H1 (cell line): Measurements from ENCODE around the gene LPAR3. TPM values are rescaled to one million over a fixed set of nuclear protein-coding genes. Genes with fewer than 3 reads are reported as not detected.

Experiments used
- CTCF ChIA-PET: fragments of 300-600 bp; sonication (Branson Sonifier 250); formaldehyde crosslinking; loops from one replicate; lab custom pipeline; 2021; ENCODE audit not compliant: partially characterized antibody; lab: Charles Lee
- POLR2A ChIA-PET: fragments of 300-600 bp; sonication (Branson Sonifier 250); formaldehyde crosslinking; loops from one replicate; lab custom pipeline; 2021; ENCODE audit warnings: inconsistent platforms; ENCODE audit not compliant: partially characterized antibody; lab: Charles Lee
- DNase-seq, 2 experiments: peaks; one replicate each; pipeline versions ENCODE4 v3.0.0 to v3.0.0-alpha.2; 2010 to 2022; ENCODE audit warnings: low spot score in 2 of 2, low read depth in 1 of 2, mixed read lengths in 1 of 2
- FAIRE-seq: peaks from 2 replicates; lab custom pipeline; 2011; peaks lifted over from hg19 to GRCh38; lab: Jason Lieb, UNC
- H2AFZ ChIP-seq: 2 replicates; pipeline ENCODE4 v1.8.1; 2012; ENCODE audit warnings: low read length, inconsistent platforms
- H2AK5ac ChIP-seq: 2 replicates; pipeline ENCODE4 v1.6.1; 2013; ENCODE audit warnings: low read depth, low read length
- H2BK120ac ChIP-seq: replicated peaks from 2 replicates; pipeline ENCODE3; 2013; ENCODE audit warnings: low read depth, low read length, inconsistent platforms
- H2BK12ac ChIP-seq: 2 replicates; pipeline ENCODE4 v1.6.1; 2013; ENCODE audit warnings: low read depth, low read length
- H2BK15ac ChIP-seq: 2 replicates; pipeline ENCODE4 v1.6.1; 2013; ENCODE audit warnings: low read length
- H2BK20ac ChIP-seq: 2 replicates; pipeline ENCODE4 v1.6.1; 2013; ENCODE audit warnings: low read length
- H2BK5ac ChIP-seq: 2 replicates; pipeline ENCODE4 v1.6.1; 2013; ENCODE audit warnings: low read depth, low read length
- H3K14ac ChIP-seq: 2 replicates; pipeline ENCODE4 v1.6.1; 2013; ENCODE audit warnings: inconsistent platforms; ENCODE audit not compliant: insufficient read length
- H3K18ac ChIP-seq: 2 replicates; pipeline ENCODE4 v1.6.1; 2013; ENCODE audit warnings: low read length; ENCODE audit errors: extremely low read depth
- H3K23ac ChIP-seq: 2 replicates; pipeline ENCODE4 v1.6.1; 2013; ENCODE audit warnings: inconsistent platforms; ENCODE audit not compliant: insufficient read length
- H3K23me2 ChIP-seq: 2 replicates; pipeline ENCODE4 v1.6.1; 2013; ENCODE audit warnings: low read depth, low read length
- H3K27ac ChIP-seq: 2 replicates; pipeline ENCODE4 v1.6.1; 2011; ENCODE audit warnings: low read depth, low read length, inconsistent platforms
- H3K27me3 ChIP-seq, 4 experiments: replicated peaks in 1 of 4; 1 replicate in 1 of 4; 2 replicates in 3 of 4; pipeline versions ENCODE4 v1.6.1 to v1.8.1; 2011 to 2013; ENCODE audit warnings: low read length in 3 of 4, mild to moderate bottlenecking in 3 of 4, inconsistent platforms in 2 of 4, mixed read lengths in 2 of 4, moderate library complexity in 1 of 4; ENCODE audit not compliant: control insufficient read depth in 3 of 4, insufficient read depth in 3 of 4; ENCODE audit errors: extremely low read depth in 1 of 4
- H3K36me3 ChIP-seq, 4 experiments: 2 replicates each; pipeline versions ENCODE4 v1.6.1 to v1.8.1; 2011 to 2013; ENCODE audit warnings: mild to moderate bottlenecking in 4 of 4, low read length in 3 of 4, moderate library complexity in 2 of 4, control low read depth in 1 of 4, inconsistent platforms in 1 of 4; ENCODE audit not compliant: insufficient read depth in 4 of 4, control insufficient read depth in 2 of 4
- H3K4ac ChIP-seq: replicated peaks from 2 replicates; pipeline ENCODE3; 2013; ENCODE audit warnings: low read length, low read depth, mixed read lengths, inconsistent platforms; ENCODE audit not compliant: insufficient read length
- H3K4me1 ChIP-seq, 4 experiments: replicated peaks in 1 of 4; 1 replicate in 1 of 4; 2 replicates in 3 of 4; pipeline versions ENCODE4 v1.6.1 to v1.8.1; 2011 to 2013; ENCODE audit warnings: low read length in 3 of 4, inconsistent platforms in 2 of 4, mixed read lengths in 1 of 4; ENCODE audit not compliant: insufficient read depth in 4 of 4, control insufficient read depth in 3 of 4
- H3K4me2 ChIP-seq, 2 experiments: 2 replicates each; pipeline versions ENCODE4 v1.6.1 to v1.8.1; 2011 to 2013; ENCODE audit warnings: low read depth in 2 of 2, low read length in 2 of 2, control low read depth in 1 of 2, inconsistent platforms in 1 of 2, mild to moderate bottlenecking in 1 of 2; ENCODE audit not compliant: insufficient read depth in 1 of 2
- H3K4me3 ChIP-seq, 4 experiments: fragments of 200-600, 300-600 bp in 1 of 4; sonication (generic), shearing (Covaris generic), sonication (Bioruptor Twin) in 1 of 4; 2 replicates each; pipeline versions ENCODE4 v1.5.1 to v1.8.1; 2011 to 2016; ENCODE audit warnings: low read length in 4 of 4, low read depth in 3 of 4, control low read depth in 2 of 4, inconsistent platforms in 2 of 4, mild to moderate bottlenecking in 2 of 4, mixed read lengths in 1 of 4, moderate library complexity in 1 of 4; ENCODE audit not compliant: insufficient read depth in 2 of 4; ENCODE audit errors: extremely low read depth in 1 of 4
- H3K56ac ChIP-seq: replicated peaks from 2 replicates; pipeline ENCODE3; 2013; ENCODE audit warnings: low read depth, mild to moderate bottlenecking, mixed read lengths, low read length, inconsistent platforms; ENCODE audit not compliant: insufficient read length
- H3K79me1 ChIP-seq: 2 replicates; pipeline ENCODE4 v1.6.1; 2013; ENCODE audit warnings: low read depth, low read length, control low read depth
- H3K79me2 ChIP-seq, 2 experiments: 2 replicates each; pipeline versions ENCODE4 v1.6.1 to v1.8.1; 2012 to 2013; ENCODE audit warnings: low read length in 2 of 2, mild to moderate bottlenecking in 2 of 2, inconsistent platforms in 1 of 2; ENCODE audit not compliant: insufficient read depth in 2 of 2, control insufficient read depth in 1 of 2
- H3K9ac ChIP-seq, 4 experiments: replicated peaks in 1 of 4; 1 replicate in 1 of 4; 2 replicates in 3 of 4; pipeline versions ENCODE4 v1.6.1 to v1.8.1; 2011 to 2013; ENCODE audit warnings: low read depth in 3 of 4, low read length in 3 of 4, control low read depth in 2 of 4, mild to moderate bottlenecking in 2 of 4, moderate library complexity in 2 of 4, inconsistent platforms in 1 of 4; ENCODE audit errors: extremely low read depth in 1 of 4
- H3K9me3 ChIP-seq, 2 experiments: 2 replicates each; pipeline versions ENCODE4 v1.6.1 to v1.8.1; 2012 to 2013; ENCODE audit warnings: mild to moderate bottlenecking in 2 of 2, moderate library complexity in 2 of 2, control low read depth in 1 of 2, inconsistent platforms in 1 of 2, low read depth in 1 of 2, low read length in 1 of 2, mixed read lengths in 1 of 2; ENCODE audit not compliant: insufficient read depth in 2 of 2
- H4K20me1 ChIP-seq, 2 experiments: replicated peaks in 1 of 2; 2 replicates each; pipeline versions ENCODE3 to v1.8.1; 2011 to 2013; ENCODE audit warnings: inconsistent platforms in 2 of 2, low read length in 2 of 2, mild to moderate bottlenecking in 1 of 2; ENCODE audit not compliant: insufficient read depth in 2 of 2, control insufficient read depth in 1 of 2
- H4K5ac ChIP-seq: 2 replicates; pipeline ENCODE4 v1.6.1; 2013; ENCODE audit warnings: low read length, low read depth, mixed read lengths, inconsistent platforms; ENCODE audit not compliant: insufficient read length
- H4K8ac ChIP-seq: 2 replicates; pipeline ENCODE4 v1.8.0; 2013; ENCODE audit warnings: mild to moderate bottlenecking, moderate library complexity, low read length, inconsistent platforms; ENCODE audit not compliant: insufficient read depth; ENCODE audit errors: extremely low read depth
- H4K91ac ChIP-seq: replicated peaks from 2 replicates; pipeline ENCODE3; 2013; ENCODE audit warnings: low read length, mixed read lengths, inconsistent platforms; ENCODE audit not compliant: insufficient read length
- ASH2L ChIP-seq: fragments of 200-600, 300-600 bp; sonication (generic); IDR thresholded peaks from one replicate; pipeline ENCODE4 v1.7.1; 2017; ENCODE audit warnings: low read length
- BCL11A ChIP-seq, 2 experiments: IDR thresholded peaks; one replicate each; pipeline ENCODE4 v1.6.1; 2011; ENCODE audit warnings: low read depth in 2 of 2, low read length in 2 of 2, mild to moderate bottlenecking in 2 of 2
- BRCA1 ChIP-seq: IDR thresholded peaks from 2 replicates; pipeline ENCODE4 v1.6.1; 2012; ENCODE audit warnings: low read depth, low read length, improper control_type of control experiment
- E2F6 ChIP-seq: IDR thresholded peaks from 2 replicates; pipeline ENCODE4 v1.6.1; 2012; ENCODE audit warnings: inconsistent platforms
- EGR1 ChIP-seq: IDR thresholded peaks from 2 replicates; pipeline ENCODE4 v1.6.1; 2011; ENCODE audit warnings: low read depth, low read length, borderline replicate concordance
- GABPA ChIP-seq: IDR thresholded peaks from 2 replicates; pipeline ENCODE4 v1.6.1; 2011; ENCODE audit warnings: mild to moderate bottlenecking, low read length, moderate library complexity, borderline replicate concordance; ENCODE audit not compliant: insufficient read depth
- RAD21 ChIP-seq, 2 experiments: IDR thresholded peaks in 1 of 2; conservative IDR thresholded peaks in 1 of 2; 2 replicates each; pipeline ENCODE4 v1.6.1; 2011; ENCODE audit warnings: low read depth in 2 of 2, low read length in 2 of 2, improper control_type of control experiment in 1 of 2, inconsistent platforms in 1 of 2, mild to moderate bottlenecking in 1 of 2, moderate library complexity in 1 of 2
- TAF1 ChIP-seq: IDR thresholded peaks from 2 replicates; pipeline ENCODE4 v1.6.1; 2011; ENCODE audit warnings: mild to moderate bottlenecking, low read depth, low read length
- TEAD4 ChIP-seq: IDR thresholded peaks from 2 replicates; pipeline ENCODE4 v1.6.1; 2012; ENCODE audit warnings: low read depth, low read length, inconsistent platforms, mixed read lengths
- WGBS, 2 experiments: shearing (Covaris generic) in 1 of 2; methylation state at CpG; one replicate each; pipeline versions ENCODE4 v1.1.6 to v1.1.7; 2013 to 2015; ENCODE audit warnings: low lambda C conversion rate in 2 of 2, mixed read lengths in 2 of 2, inconsistent platforms in 1 of 2, low coverage in 1 of 2, missing lambda C conversion rate in 1 of 2; ENCODE audit not compliant: insufficient replicate concordance in 2 of 2, insufficient coverage in 1 of 2, insufficient read length in 1 of 2; ENCODE audit errors: extremely low coverage in 1 of 2, missing lambda C conversion rate in 1 of 2; 5-methylcytosine and 5-hydroxymethylcytosine counted together
- polyA plus RNA-seq, 7 experiments: library from polyadenylated mRNA; depleted of rRNA in 3 of 7; stranded (reverse) in 5 of 7; unstranded in 2 of 7; fragments of >200 nt in 5 of 7; fragments of 200-250 nt in 2 of 7; gene quantifications; 1 replicate in 5 of 7; 2 replicates in 1 of 7; 4 replicates in 1 of 7; pipeline versions ENCODE4 v1.2.1 to v1.2.3, GENCODE V29; 2011 to 2013; ENCODE audit warnings: missing spikeins in 2 of 7, mixed read lengths in 2 of 7
- total RNA-seq: library from RNA; stranded (reverse); fragmentation: NEBNext Ultra II Directional; extraction: Animal tissue kit (Norgen Biotek cat#: 25700); gene quantifications from 2 replicates; pipeline ENCODE4 v1.2.1, GENCODE V29; 2021
- TF ChIP-seq, protein P1 (sequence below): IDR thresholded peaks from 2 replicates; pipeline ENCODE4 v1.6.1; 2012; ENCODE audit warnings: low read length, inconsistent platforms

LPAR3 gene
- total and polyA plus RNA-seq, 2 of the 8 experiments (the other 6 are each of a cell fraction or from before 2014, with no cell fraction given) = 17.1 to 25.4 TPM

- Histone ChIP-seq H2BK120ac (no peak overlapping the region), H2BK5ac (no peak overlapping the region), H4K91ac (no peak overlapping the region), H3K79me2 (peaks cover 0 to 19% of the 10 kb centered on the region in 2 experiments; a peak in 2 of 4 replicates), H2AFZ (no peak overlapping the region), H3K9ac (no peak overlapping the region), H4K5ac (no peak overlapping the region), H3K23me2 (no peaks in the 10 kb centered on the region), H3K23ac (no peak overlapping the region), H3K4me2 (no peak overlapping the region), H3K79me1 (peaks cover 8% of the 10 kb centered on the region; the same call in 1 of the 2 replicates), H2BK20ac (no peak overlapping the region), H3K27me3 (no peaks in the 10 kb centered on the region), H3K4me1 (no peaks in the 10 kb centered on the region), H2BK15ac (no peak overlapping the region), H3K18ac (no peak overlapping the region), H3K4ac (no peak overlapping the region), H4K8ac (no peak overlapping the region), H3K56ac (no peak overlapping the region), H2BK12ac (no peak overlapping the region), H3K27ac (no peak overlapping the region), H3K36me3 (peaks cover 0 to 3% (median 0%) of the 10 kb centered on the region in 4 experiments; a peak in 1 of 8 replicates), H3K14ac (no peak overlapping the region), H3K9me3 (peaks cover 0 to 4% of the 10 kb centered on the region in 2 experiments; a peak in 1 of 4 replicates), H2AK5ac (no peak overlapping the region), H3K4me3 (no peak overlapping the region), H4K20me1 (no peaks in the 10 kb centered on the region)
- DNase-seq (no peak), FAIRE-seq (no peak)
- no peak for TF ChIP-seq BRCA1
- no peak for TF ChIP-seq EGR1
- no peak for TF ChIP-seq GABPA
- TF ChIP-seq E2F6 = no peak
- TF ChIP-seq, protein P1, sequence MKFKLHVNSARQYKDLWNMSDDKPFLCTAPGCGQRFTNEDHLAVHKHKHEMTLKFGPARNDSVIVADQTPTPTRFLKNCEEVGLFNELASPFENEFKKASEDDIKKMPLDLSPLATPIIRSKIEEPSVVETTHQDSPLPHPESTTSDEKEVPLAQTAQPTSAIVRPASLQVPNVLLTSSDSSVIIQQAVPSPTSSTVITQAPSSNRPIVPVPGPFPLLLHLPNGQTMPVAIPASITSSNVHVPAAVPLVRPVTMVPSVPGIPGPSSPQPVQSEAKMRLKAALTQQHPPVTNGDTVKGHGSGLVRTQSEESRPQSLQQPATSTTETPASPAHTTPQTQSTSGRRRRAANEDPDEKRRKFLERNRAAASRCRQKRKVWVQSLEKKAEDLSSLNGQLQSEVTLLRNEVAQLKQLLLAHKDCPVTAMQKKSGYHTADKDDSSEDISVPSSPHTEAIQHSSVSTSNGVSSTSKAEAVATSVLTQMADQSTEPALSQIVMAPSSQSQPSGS = no peak
- no peak for TF ChIP-seq TAF1
- no peak for TF ChIP-seq TEAD4
- no peak for TF ChIP-seq RAD21 (IDR thresholded peaks at IDR 0.05 in 1 of 2, conservative IDR thresholded peaks at IDR 0.05 in 1 of 2; ENCODE audit: low read depth in 2 of 2, low read length in 2 of 2)
- TF ChIP-seq BCL11A (IDR thresholded peaks at IDR 0.05; ENCODE audit: low read depth in 2 of 2, low read length in 2 of 2) = no peak
- no peak for TF ChIP-seq ASH2L
- ChIA-PET CTCF (interaction anchor here (0.6 kb wide), 1 partner anchor 60 kb away, joined by 3 read pairs; no protein-coding TSS in a partner anchor), POLR2A (no interaction called here)
- 89% methylated on average over 4 of the region's 4 CpGs; no CpG with 5 or more reads in 1 of the 2 experiments for WGBS, 2 experiments
Observed at GRCh38 chr1:84877592-84877991, 15.4 kb downstream of the LPAR3 start.
